Gastrocnemius medialis (tissue), 4 donors: ENCODE results near the gene DEDD2.

Experiments
- CTCF ChIP-seq, 5 experiments: fragments of 450-650 bp in 3 of 5; fragments of 200-600 bp in 2 of 5; sonication (generic) in 2 of 5; IDR thresholded peaks in 4 of 5; conservative IDR thresholded peaks in 1 of 5; 1 replicate in 4 of 5; 2 replicates in 1 of 5; pipeline ENCODE4 v1.5.1; 2016 to 2019; ENCODE audit warnings: antibody characterized with exemption in 5 of 5, mild to moderate bottlenecking in 3 of 5, moderate library complexity in 3 of 5
- POLR2A ChIP-seq, 2 donors: fragments of 450-650 bp; IDR thresholded peaks; one replicate each; pipeline ENCODE4 v1.6.1; 2017; ENCODE audit warnings: antibody characterized with exemption in 2 of 2, mild to moderate bottlenecking in 2 of 2, moderate library complexity in 2 of 2

- TF ChIP-seq CTCF (IDR thresholded peaks at IDR 0.05 in 4 of 5, conservative IDR thresholded peaks at IDR 0.05 in 1 of 5) (no peak), POLR2A (IDR thresholded peaks at IDR 0.05) (no peak)
These were observed 61.7 kb downstream of the DEDD2 start for GRCh38 chr19:42155796-42156195.
